Measurements from ENCODE around the gene MYL4. TPM values are rescaled to one million over a fixed set of nuclear protein-coding genes. Genes with fewer than 3 reads are reported as not detected.
"Not testable (repeated sequence)": the region's sequence is repeated elsewhere in the genome, so short reads cannot be mapped to it uniquely, and the experiment has no call there.

MYL4 gene
- total RNA-seq, 1 donor from 2014 or later, result 7.6 TPM

GRCh38 chr17:47264166-47264565 lies 55.0 kb downstream of the MYL4 start:
- no peaks in the 10 kb centered on the region for H3K36me3 Mint-ChIP-seq (ENCODE audit: unreplicated experiment)

GRCh38 chr17:47265983-47266541 lies 56.9 kb downstream of the MYL4 start:
- Mint-ChIP-seq H3K4me3 (ENCODE audit: unreplicated experiment) (no peak overlapping the region), H3K36me3 (ENCODE audit: unreplicated experiment) (no peaks in the 10 kb centered on the region), H3K4me1 (ENCODE audit: low read depth, unreplicated experiment) (no peaks in the 10 kb centered on the region), H3K27me3 (ENCODE audit: unreplicated experiment) (peaks cover 1% of the 10 kb centered on the region), H3K9me3 (ENCODE audit: unreplicated experiment) (peaks cover 4% of the 10 kb centered on the region), H3K27ac (ENCODE audit: unreplicated experiment) (no peak overlapping the region)
- TF ChIP-seq CTCF (IDR thresholded peaks at IDR 0.05; ENCODE audit: partially characterized antibody, unreplicated experiment), result no peak
- DNase-seq, result no peak

More at GRCh38 chr17:47264166-47264565, 55.0 kb downstream of the MYL4 start:
- Mint-ChIP-seq H3K27ac (ENCODE audit: unreplicated experiment) (no peak overlapping the region), H3K4me3 (ENCODE audit: unreplicated experiment) (no peak overlapping the region), H3K9me3 (ENCODE audit: unreplicated experiment) (no peaks in the 10 kb centered on the region), H3K27me3 (ENCODE audit: unreplicated experiment) (no peaks in the 10 kb centered on the region), H3K4me1 (ENCODE audit: low read depth, unreplicated experiment) (no peaks in the 10 kb centered on the region)
- DNase-seq, result no peak
- no peak for TF ChIP-seq CTCF (IDR thresholded peaks at IDR 0.05; ENCODE audit: partially characterized antibody, unreplicated experiment)

- Mint-ChIP-seq H3K4me3 (ENCODE audit: unreplicated experiment) (no peak overlapping the region), H3K27ac (ENCODE audit: unreplicated experiment) (no peak overlapping the region), H3K9me3 (ENCODE audit: unreplicated experiment) (peaks cover 4% of the 10 kb centered on the region), H3K4me1 (ENCODE audit: low read depth, unreplicated experiment) (no peaks in the 10 kb centered on the region), H3K36me3 (ENCODE audit: unreplicated experiment) (no peaks in the 10 kb centered on the region), H3K27me3 (ENCODE audit: unreplicated experiment) (peaks cover 1% of the 10 kb centered on the region)
- no peak for TF ChIP-seq CTCF (IDR thresholded peaks at IDR 0.05; ENCODE audit: partially characterized antibody, unreplicated experiment)
- no peak for DNase-seq
Observed at GRCh38 chr17:47266782-47267181, 57.6 kb downstream of the MYL4 start.

- no peak for DNase-seq
- H3K36me3 Mint-ChIP-seq (ENCODE audit: unreplicated experiment), result no peaks in the 10 kb centered on the region
- H3K4me1 Mint-ChIP-seq (ENCODE audit: low read depth, unreplicated experiment), result no peaks in the 10 kb centered on the region
- H3K9me3 Mint-ChIP-seq (ENCODE audit: unreplicated experiment), result peaks cover 4% of the 10 kb centered on the region
- no peak for TF ChIP-seq CTCF (IDR thresholded peaks at IDR 0.05; ENCODE audit: partially characterized antibody, unreplicated experiment)
- no peak overlapping the region for H3K4me3 Mint-ChIP-seq (ENCODE audit: unreplicated experiment)
- H3K27ac Mint-ChIP-seq (ENCODE audit: unreplicated experiment), result no peak overlapping the region
- peaks cover 1% of the 10 kb centered on the region for H3K27me3 Mint-ChIP-seq (ENCODE audit: unreplicated experiment)
Observed at GRCh38 chr17:47267354-47267828, 58.2 kb downstream of the MYL4 start.

- H3K36me3 Mint-ChIP-seq (ENCODE audit: unreplicated experiment); H3K27me3 Mint-ChIP-seq (ENCODE audit: unreplicated experiment); H3K4me1 Mint-ChIP-seq (ENCODE audit: low read depth, unreplicated experiment); H3K27ac Mint-ChIP-seq (ENCODE audit: unreplicated experiment); H3K4me3 Mint-ChIP-seq (ENCODE audit: unreplicated experiment); DNase-seq; H3K9me3 Mint-ChIP-seq (ENCODE audit: unreplicated experiment): not testable (repeated sequence)
Observed at GRCh38 chr17:47268964-47269363, 59.8 kb downstream of the MYL4 start.

GRCh38 chr17:47269561-47270280 lies 60.6 kb downstream of the MYL4 start:
- not testable (repeated sequence) for H3K27ac Mint-ChIP-seq (ENCODE audit: unreplicated experiment); H3K4me3 Mint-ChIP-seq (ENCODE audit: unreplicated experiment); H3K36me3 Mint-ChIP-seq (ENCODE audit: unreplicated experiment); H3K9me3 Mint-ChIP-seq (ENCODE audit: unreplicated experiment); H3K4me1 Mint-ChIP-seq (ENCODE audit: low read depth, unreplicated experiment); DNase-seq; H3K27me3 Mint-ChIP-seq (ENCODE audit: unreplicated experiment)

Data from glutamatergic neuron (in vitro differentiated cells).